A673 (cell line): ENCODE measurements around the gene PHLDA3.

Experiments
- EZH2 ChIP-seq: fragments of 200-600 bp; sonication (generic); IDR thresholded peaks from 2 replicates; pipeline ENCODE4 v1.6.1; 2017; ENCODE audit warnings: borderline replicate concordance, low read depth, mild to moderate bottlenecking, mixed read lengths, antibody characterized with exemption, low read length; ENCODE audit not compliant: poor library complexity, severe bottlenecking
- TF ChIP-seq, protein P1 (sequence below): fragments of 300-800, 200-600 bp; sonication (generic); conservative IDR thresholded peaks from 2 replicates; pipeline ENCODE4 v1.5.1; 2017; ENCODE audit warnings: low read depth, mild to moderate bottlenecking, antibody characterized with exemption, low read length, moderate library complexity, mixed read lengths

DNA sequence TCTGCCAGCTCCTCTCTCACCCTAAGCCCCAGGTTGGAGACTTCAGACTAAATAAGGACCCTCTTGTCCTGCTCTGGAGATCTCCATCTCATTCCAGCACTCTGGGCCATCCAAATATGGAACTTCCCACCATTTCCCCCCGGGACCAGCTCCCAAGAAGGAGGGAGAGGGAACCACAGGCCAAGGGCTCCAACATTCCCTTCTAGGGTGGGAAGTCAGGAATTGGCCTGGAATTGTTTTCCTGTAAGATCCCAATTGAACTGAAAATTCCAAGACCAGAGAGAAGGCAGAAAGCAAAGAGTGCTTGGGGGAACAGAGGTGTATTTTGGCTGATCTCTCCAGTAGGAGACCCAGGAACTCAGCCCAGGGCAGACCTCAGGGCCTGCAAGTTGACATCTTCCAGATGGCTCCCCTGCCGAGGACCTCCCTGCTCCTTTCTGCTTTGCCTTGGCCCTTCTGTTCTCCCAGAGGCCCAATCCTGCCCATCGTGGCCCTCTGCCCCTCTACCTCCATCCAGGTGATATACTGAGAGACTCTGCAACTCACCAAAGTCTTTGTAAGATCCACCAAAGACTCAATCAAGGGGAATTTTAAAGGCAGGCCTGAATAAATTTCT is 23.0 kb upstream of the PHLDA3 start:
- TF ChIP-seq, protein P1, sequence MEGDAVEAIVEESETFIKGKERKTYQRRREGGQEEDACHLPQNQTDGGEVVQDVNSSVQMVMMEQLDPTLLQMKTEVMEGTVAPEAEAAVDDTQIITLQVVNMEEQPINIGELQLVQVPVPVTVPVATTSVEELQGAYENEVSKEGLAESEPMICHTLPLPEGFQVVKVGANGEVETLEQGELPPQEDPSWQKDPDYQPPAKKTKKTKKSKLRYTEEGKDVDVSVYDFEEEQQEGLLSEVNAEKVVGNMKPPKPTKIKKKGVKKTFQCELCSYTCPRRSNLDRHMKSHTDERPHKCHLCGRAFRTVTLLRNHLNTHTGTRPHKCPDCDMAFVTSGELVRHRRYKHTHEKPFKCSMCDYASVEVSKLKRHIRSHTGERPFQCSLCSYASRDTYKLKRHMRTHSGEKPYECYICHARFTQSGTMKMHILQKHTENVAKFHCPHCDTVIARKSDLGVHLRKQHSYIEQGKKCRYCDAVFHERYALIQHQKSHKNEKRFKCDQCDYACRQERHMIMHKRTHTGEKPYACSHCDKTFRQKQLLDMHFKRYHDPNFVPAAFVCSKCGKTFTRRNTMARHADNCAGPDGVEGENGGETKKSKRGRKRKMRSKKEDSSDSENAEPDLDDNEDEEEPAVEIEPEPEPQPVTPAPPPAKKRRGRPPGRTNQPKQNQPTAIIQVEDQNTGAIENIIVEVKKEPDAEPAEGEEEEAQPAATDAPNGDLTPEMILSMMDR = no peak
- TF ChIP-seq EZH2 = no peak
